ENCODE results near the gene IL1RL2. TPM values are rescaled to one million over a fixed set of nuclear protein-coding genes. Genes with fewer than 3 reads are reported as not detected.

The IL1RL2 gene
- total RNA-seq, 1 experiment from 2014 or later: not detected

- H3K27ac ChIP-seq (ENCODE audit: low read depth, low read length): no peak overlapping the region
These were observed 71.2 kb downstream of the IL1RL2 start for GRCh38 chr2:102258025-102258385.

More at GRCh38 chr2:102258025-102258385, 71.2 kb downstream of the IL1RL2 start:
- no TSS peak for BruUV-seq (replicated peaks)
- RAD21 ChIA-PET (ENCODE audit: low non-redundant PET in 1 of 2, low total read pairs in 2 of 2, uncharacterized antibody in 2 of 2, unreplicated experiment in 2 of 2): no interaction called here
- ATAC-seq (no peak), DNase-seq (ENCODE audit: low read depth, low spot score) (no peak)
- Histone ChIP-seq H3K4me1 (ENCODE audit: control insufficient read depth in 1 of 2, insufficient read depth in 2 of 2, low read length in 2 of 2) (peaks cover 0 to 12% of the 10 kb centered on the region in 2 experiments; a peak in 1 of 4 replicates), H3K9me2 (ENCODE audit: insufficient read depth) (no peaks in the 10 kb centered on the region), H3K79me2 (ENCODE audit: insufficient read depth, low read length) (no peaks in the 10 kb centered on the region), H3K9ac (ENCODE audit: low read length) (no peak overlapping the region), H2AFZ (ENCODE audit: low read depth, low read length, poor library complexity, severe bottlenecking) (no peak overlapping the region), H3K27me3 (ENCODE audit: insufficient read depth, low read length) (no peaks in the 10 kb centered on the region), H3K4me3 (replicated peaks in 1 of 2; ENCODE audit: low read depth in 1 of 2, low read length in 2 of 2) (no peak overlapping the region), H4K20me1 (ENCODE audit: insufficient read depth) (no peaks in the 10 kb centered on the region), H3K4me2 (ENCODE audit: low read length) (no peak overlapping the region), H3K36me3 (ENCODE audit: control insufficient read depth in 1 of 2, insufficient read depth in 2 of 2, low read length in 2 of 2) (no peaks in the 10 kb centered on the region), H3K9me3 (ENCODE audit: control insufficient read depth in 1 of 2, insufficient read depth in 1 of 2, low read depth in 1 of 2, low read length in 2 of 2) (no peaks in the 10 kb centered on the region; a peak in 2 of 4 replicates)
- CTCF ChIA-PET: interaction anchor here (1.3 kb wide), 1 partner anchor 17 kb away, joined by 7 read pairs; no protein-coding TSS in a partner anchor
- POLR2A ChIA-PET: interaction anchor here (1.0 kb wide), 1 partner anchor 17 kb away, joined by 3 read pairs; no protein-coding TSS in a partner anchor
- intact Hi-C loops (cut with micrococcal nuclease): loop anchor here (5.0 kb wide), 1 partner anchor 184 kb away; no protein-coding TSS in a partner anchor
- TF ChIP-seq SRF (IDR thresholded peaks at IDR 0.05; ENCODE audit: low read depth) (no peak), CEBPB (IDR thresholded peaks at IDR 0.05; ENCODE audit: low read depth) (no peak), YY1 (IDR thresholded peaks at IDR 0.05; ENCODE audit: extremely low read depth, insufficient replicate concordance, low read depth, low read length) (no peak), ZNF274 (IDR thresholded peaks at IDR 0.05; ENCODE audit: low read depth, low read length) (no peak), REST (IDR thresholded peaks at IDR 0.05; ENCODE audit: low read depth) (no peak), FOSL1 (IDR thresholded peaks at IDR 0.05; ENCODE audit: low read depth) (no peak), SP1 (IDR thresholded peaks at IDR 0.05; ENCODE audit: low read depth) (no peak), EGR1 (IDR thresholded peaks at IDR 0.05; ENCODE audit: low read depth) (no peak), POLR2A (IDR thresholded peaks at IDR 0.05; ENCODE audit: borderline replicate concordance, extremely low read depth, insufficient read depth, insufficient read length) (no peak), SIN3A (IDR thresholded peaks at IDR 0.05; ENCODE audit: low read depth) (no peak), CBX3 (IDR thresholded peaks at IDR 0.05; ENCODE audit: low read depth) (no peak), POLR2AphosphoS5 (IDR thresholded peaks at IDR 0.05; ENCODE audit: low read depth, low read length) (no peak), ATF3 (IDR thresholded peaks at IDR 0.05) (no peak), JUND (IDR thresholded peaks at IDR 0.05) (no peak), CTCF (IDR thresholded peaks at IDR 0.05 in 2 of 3, conservative IDR thresholded peaks at IDR 0.05 in 1 of 3; ENCODE audit: borderline replicate concordance in 1 of 3, insufficient read depth in 1 of 3, low read depth in 2 of 3, low read length in 2 of 3) (no peak), ELF1 (IDR thresholded peaks at IDR 0.05; ENCODE audit: borderline replicate concordance, low read depth) (no peak), ZFX (IDR thresholded peaks at IDR 0.05) (no peak), EZH2 (IDR thresholded peaks at IDR 0.05) (no peak), ZBTB33 (IDR thresholded peaks at IDR 0.05; ENCODE audit: extremely low read depth, insufficient replicate concordance, low read length) (no peak), TCF7L2 (IDR thresholded peaks at IDR 0.05; ENCODE audit: borderline replicate concordance, extremely low read depth, insufficient read depth, insufficient read length) (no peak)

All from HCT116 (cell line).